Measurements from ENCODE around the gene MTHFSD. TPM values are rescaled to one million over a fixed set of nuclear protein-coding genes. Genes with fewer than 3 reads are reported as not detected.

The MTHFSD gene
- total RNA-seq, 1 donor: 14.7 TPM

DNA sequence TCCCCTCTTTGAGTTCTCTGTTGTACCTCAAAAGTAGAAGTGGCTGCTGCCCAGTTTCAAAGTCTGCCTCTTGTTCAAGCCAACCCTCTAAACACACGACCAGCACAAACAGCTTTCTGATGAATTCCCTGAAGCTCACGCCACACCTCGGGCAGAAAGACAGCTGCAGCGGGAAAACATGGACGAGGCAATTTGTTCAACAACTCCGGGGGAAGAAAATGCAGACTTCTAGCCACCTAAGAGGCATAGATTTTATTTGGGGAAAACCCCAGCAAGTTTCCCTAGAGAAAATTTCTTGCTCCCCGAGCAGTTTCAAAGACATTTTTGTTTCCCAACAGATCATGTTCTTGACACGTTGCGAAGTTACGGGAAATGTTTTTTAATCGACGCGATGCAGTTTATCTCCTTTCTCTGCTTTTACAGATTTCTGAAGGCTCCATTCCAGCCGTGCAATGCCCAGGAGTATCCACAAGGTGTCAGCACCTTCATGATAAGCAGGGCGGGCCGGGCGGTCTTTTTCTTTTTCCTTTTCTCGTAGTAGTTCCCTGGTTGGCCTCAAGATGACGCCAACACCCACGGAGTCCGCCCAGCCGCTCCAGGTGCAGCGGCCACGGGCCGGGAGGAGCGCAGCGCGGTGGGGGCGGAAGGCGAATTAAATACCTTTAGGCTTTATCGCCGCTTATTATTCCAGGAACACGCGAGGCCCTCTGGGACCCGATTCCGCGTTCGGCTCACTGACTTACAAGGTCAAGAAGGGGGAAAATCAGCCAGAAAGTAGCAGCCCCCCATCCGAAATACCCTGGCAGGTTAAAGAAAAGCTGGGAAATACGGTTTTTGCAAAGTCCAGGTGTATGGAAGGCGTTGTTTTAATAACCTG is 8.7 kb upstream of the MTHFSD start:
- peak; percentile 100 for TF ChIP-seq CTCF (IDR thresholded peaks at IDR 0.05; ENCODE audit: insufficient read depth, low read depth, low read length)
- DNase-seq (ENCODE audit: low read depth): peak; percentile 93
- H3K4me3 ChIP-seq (ENCODE audit: low read depth, low read length): peak overlapping the region; percentile 46

- no peak for TF ChIP-seq CTCF (IDR thresholded peaks at IDR 0.05; ENCODE audit: insufficient read depth, low read depth, low read length)
- H3K4me3 ChIP-seq (ENCODE audit: low read depth, low read length): no peak overlapping the region
- no peak for DNase-seq (ENCODE audit: low read depth)
Observed at GRCh38 chr16:86562356-86562755, 7.3 kb upstream of the MTHFSD start.

DNA sequence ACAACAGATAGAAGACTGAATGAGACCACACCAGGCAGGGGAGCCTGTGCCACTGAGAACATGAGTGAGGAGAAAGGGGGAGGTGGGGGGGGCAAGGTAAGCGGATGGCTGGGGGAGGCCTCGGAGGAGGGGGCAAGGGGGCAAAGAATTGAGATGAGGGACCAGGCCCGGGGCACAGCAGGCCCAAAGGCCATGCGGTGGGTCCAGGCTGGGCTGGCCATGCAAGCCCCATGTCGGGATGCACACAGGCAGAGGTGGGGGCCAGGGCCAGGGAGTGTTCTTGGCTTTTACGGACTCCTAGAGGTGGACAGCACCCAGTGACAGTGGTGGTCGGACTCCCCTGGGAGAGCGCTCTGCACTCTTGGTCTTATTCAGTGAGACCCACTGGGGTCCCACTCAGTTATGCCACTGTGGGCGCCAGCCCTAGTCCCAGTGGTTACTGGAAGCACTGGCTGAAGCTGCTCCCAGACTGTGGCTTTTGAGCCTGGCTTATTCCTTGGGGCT is 4.8 kb upstream of the MTHFSD start:
- H3K4me3 ChIP-seq (ENCODE audit: low read depth, low read length): no peak overlapping the region
- TF ChIP-seq CTCF (IDR thresholded peaks at IDR 0.05; ENCODE audit: insufficient read depth, low read depth, low read length): no peak
- no peak for DNase-seq (ENCODE audit: low read depth)

GRCh38 chr16:86558355-86559193 is 3.5 kb upstream of the MTHFSD start:
- H3K4me3 ChIP-seq (ENCODE audit: low read depth, low read length): no peak overlapping the region
- no peak for TF ChIP-seq CTCF (IDR thresholded peaks at IDR 0.05; ENCODE audit: insufficient read depth, low read depth, low read length)
- no peak for DNase-seq (ENCODE audit: low read depth)

DNA sequence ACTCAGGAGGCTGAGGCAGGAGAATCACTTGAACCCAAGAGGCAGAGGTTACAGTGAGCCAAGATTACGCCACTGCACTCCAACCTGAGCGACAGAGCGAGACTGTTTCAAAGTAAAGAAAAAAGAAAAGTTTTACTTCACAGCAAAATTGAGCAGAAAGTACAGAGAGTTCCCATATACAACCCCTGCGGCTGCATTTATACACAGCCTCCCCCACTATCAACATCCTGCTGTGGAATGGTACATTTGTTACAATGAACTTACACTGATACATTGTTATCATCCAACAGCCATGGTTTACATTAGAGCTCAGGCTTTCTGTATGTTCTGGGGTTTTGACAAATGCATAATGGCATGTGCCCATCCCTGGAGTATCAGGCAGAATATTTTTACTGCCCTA is 2.6 kb upstream of the MTHFSD start:
- no peak for DNase-seq (ENCODE audit: low read depth)
- no peak overlapping the region for H3K4me3 ChIP-seq (ENCODE audit: low read depth, low read length)
- TF ChIP-seq CTCF (IDR thresholded peaks at IDR 0.05; ENCODE audit: insufficient read depth, low read depth, low read length): no peak

- no peak for TF ChIP-seq CTCF (IDR thresholded peaks at IDR 0.05; ENCODE audit: insufficient read depth, low read depth, low read length)
Observed at GRCh38 chr16:86556576-86556975, 1.5 kb upstream of the MTHFSD start.

More at GRCh38 chr16:86556576-86556975, 1.5 kb upstream of the MTHFSD start:
- DNase-seq (ENCODE audit: low read depth): no peak
- H3K4me3 ChIP-seq (ENCODE audit: low read depth, low read length): no peak overlapping the region
